PC-9 (cell line): ENCODE data around the gene SIGLEC7.

ENCODE experiments used
- EZH2 ChIP-seq: fragments of 200-600 bp; sonication (generic); IDR thresholded peaks from 2 replicates; pipeline ENCODE4 v1.8.0; 2017; ENCODE audit warnings: antibody characterized with exemption, low read depth
- TF ChIP-seq, protein P1 (sequence below): fragments of 200-600 bp; sonication (generic); conservative IDR thresholded peaks from 2 replicates; pipeline ENCODE4 v1.6.1; 2017; ENCODE audit warnings: mixed run types, antibody characterized with exemption, mild to moderate bottlenecking, moderate library complexity

DNA sequence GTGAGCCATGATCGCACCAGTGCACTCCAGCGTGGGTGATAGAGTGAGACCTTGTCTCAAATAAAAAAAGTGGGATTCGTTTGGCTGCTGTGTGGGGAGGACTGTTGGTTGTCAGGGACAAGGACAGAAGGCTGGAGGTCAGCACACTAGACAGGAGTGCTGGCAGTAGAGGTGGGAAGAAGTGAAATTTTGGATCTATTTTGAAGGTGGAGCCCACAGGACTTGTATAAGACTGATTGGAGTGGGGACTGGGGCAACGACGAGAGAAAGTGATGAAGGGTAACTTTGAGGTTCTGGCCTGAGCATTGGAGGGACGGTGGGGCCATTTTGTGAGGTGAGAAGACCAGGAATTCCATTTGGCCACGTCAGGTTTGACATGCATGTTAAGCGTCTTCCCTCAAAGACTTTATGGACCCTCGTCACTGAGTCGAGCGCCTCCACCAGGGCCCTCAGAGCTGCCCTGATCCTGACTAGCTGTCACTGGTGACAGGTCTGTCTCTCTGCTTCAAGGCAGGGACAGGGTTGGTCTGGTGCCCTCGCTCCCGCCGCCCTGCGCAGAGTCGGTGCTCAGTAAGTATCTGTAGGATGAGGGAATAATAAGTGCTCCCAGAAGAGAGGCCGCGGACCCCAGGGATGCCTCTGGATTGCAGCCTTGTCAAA lies 34.6 kb upstream of the SIGLEC7 start:
- TF ChIP-seq, protein P1, sequence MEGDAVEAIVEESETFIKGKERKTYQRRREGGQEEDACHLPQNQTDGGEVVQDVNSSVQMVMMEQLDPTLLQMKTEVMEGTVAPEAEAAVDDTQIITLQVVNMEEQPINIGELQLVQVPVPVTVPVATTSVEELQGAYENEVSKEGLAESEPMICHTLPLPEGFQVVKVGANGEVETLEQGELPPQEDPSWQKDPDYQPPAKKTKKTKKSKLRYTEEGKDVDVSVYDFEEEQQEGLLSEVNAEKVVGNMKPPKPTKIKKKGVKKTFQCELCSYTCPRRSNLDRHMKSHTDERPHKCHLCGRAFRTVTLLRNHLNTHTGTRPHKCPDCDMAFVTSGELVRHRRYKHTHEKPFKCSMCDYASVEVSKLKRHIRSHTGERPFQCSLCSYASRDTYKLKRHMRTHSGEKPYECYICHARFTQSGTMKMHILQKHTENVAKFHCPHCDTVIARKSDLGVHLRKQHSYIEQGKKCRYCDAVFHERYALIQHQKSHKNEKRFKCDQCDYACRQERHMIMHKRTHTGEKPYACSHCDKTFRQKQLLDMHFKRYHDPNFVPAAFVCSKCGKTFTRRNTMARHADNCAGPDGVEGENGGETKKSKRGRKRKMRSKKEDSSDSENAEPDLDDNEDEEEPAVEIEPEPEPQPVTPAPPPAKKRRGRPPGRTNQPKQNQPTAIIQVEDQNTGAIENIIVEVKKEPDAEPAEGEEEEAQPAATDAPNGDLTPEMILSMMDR, result no peak
- no peak for TF ChIP-seq EZH2
